HG02571 (cell line): ENCODE results near the gene TEAD4.

ENCODE experiments used
- ATAC-seq: cut with Tn5 transposase; IDR thresholded peaks from one replicate; pipeline ENCODE4 v1.9.1; 2021; ENCODE audit warnings: mild to moderate bottlenecking, moderate library complexity; ENCODE audit not compliant: unreplicated experiment

TEAD4 gene

GRCh38 chr12:2999265-2999841 lies 40.2 kb downstream of the TEAD4 start:
- ATAC-seq: no peak

GRCh38 chr12:3000548-3001275 lies 41.5 kb downstream of the TEAD4 start:
- ATAC-seq: no peak

GRCh38 chr12:3002646-3003045 lies 43.4 kb downstream of the TEAD4 start:
- ATAC-seq: no peak

GRCh38 chr12:3003357-3003992 lies 44.3 kb downstream of the TEAD4 start:
- ATAC-seq: no peak

GRCh38 chr12:3004655-3005565 lies 45.7 kb downstream of the TEAD4 start:
- no peak for ATAC-seq

- no peak for ATAC-seq
Measured at GRCh38 chr12:3005736-3006135, 46.5 kb downstream of the TEAD4 start.

GRCh38 chr12:3009780-3010179 lies 50.6 kb downstream of the TEAD4 start:
- ATAC-seq: no peak

- ATAC-seq: no peak
Measured at GRCh38 chr12:3010214-3010930, 51.2 kb downstream of the TEAD4 start.

- ATAC-seq: no peak
Measured at GRCh38 chr12:3012786-3013185, 53.6 kb downstream of the TEAD4 start.

- ATAC-seq: no peak
Measured at GRCh38 chr12:3014641-3015040, 55.4 kb downstream of the TEAD4 start.

- no peak for ATAC-seq
Measured at GRCh38 chr12:3015356-3015755, 56.2 kb downstream of the TEAD4 start.

- ATAC-seq: no peak
Measured at GRCh38 chr12:3016191-3016590, 57.0 kb downstream of the TEAD4 start.

GRCh38 chr12:3017281-3017680 lies 58.1 kb downstream of the TEAD4 start:
- no peak for ATAC-seq

GRCh38 chr12:3018284-3019004 lies 59.2 kb downstream of the TEAD4 start:
- ATAC-seq: no peak

- no peak for ATAC-seq
Measured at GRCh38 chr12:3019005-3019680, 59.9 kb downstream of the TEAD4 start.

GRCh38 chr12:3020399-3020798 lies 61.2 kb downstream of the TEAD4 start:
- no peak for ATAC-seq

GRCh38 chr12:3020850-3021435 lies 61.7 kb downstream of the TEAD4 start:
- ATAC-seq: no peak

- no peak for ATAC-seq
Measured at GRCh38 chr12:3022411-3022810, 63.2 kb downstream of the TEAD4 start.

- no peak for ATAC-seq
Measured at GRCh38 chr12:3022961-3023360, 63.8 kb downstream of the TEAD4 start.
